MCF 10A (cell line): ENCODE results near the gene CLN5. TPM values are rescaled to one million over a fixed set of nuclear protein-coding genes. Genes with fewer than 3 reads are reported as not detected.

Source experiments
- BruUV-seq: library from RNA; stranded (reverse); fragments of 400-500 nt; replicated peaks from 2 replicates; lab custom pipeline; 2021; lab: Mats Ljungman, UMichigan
- CTCF ChIA-PET: fragments of 300-600 bp; sonication (Branson Sonifier 250); formaldehyde crosslinking; extraction: SDS; loops from one replicate; lab custom pipeline; 2021; ENCODE audit warnings: antibody characterized with exemption, inconsistent platforms; lab: Yijun Ruan, JAX
- POLR2A ChIA-PET: fragments of 300-600, 350-650 bp; sonication (Branson Sonifier 250); formaldehyde crosslinking; extraction: SDS; loops from one replicate; lab custom pipeline; 2020; ENCODE audit warnings: antibody characterized with exemption, inconsistent platforms; lab: Yijun Ruan, JAX
- DNase-seq: peaks from one replicate; pipeline ENCODE4 v3.0.0-alpha.2; 2018; ENCODE audit not compliant: unreplicated experiment
- H3K27ac Mint-ChIP-seq: one replicate; pipeline ENCODE4 v1.8.0; 2022; ENCODE audit warnings: mild to moderate bottlenecking, low read depth, mixed read lengths; ENCODE audit not compliant: unreplicated experiment
- H3K27me3 Mint-ChIP-seq: one replicate; pipeline ENCODE4 v1.8.0; 2022; ENCODE audit warnings: mixed read lengths; ENCODE audit not compliant: insufficient read depth, unreplicated experiment
- H3K36me3 Mint-ChIP-seq: one replicate; pipeline ENCODE4 v1.8.0; 2022; ENCODE audit warnings: mild to moderate bottlenecking, moderate library complexity, mixed read lengths; ENCODE audit not compliant: insufficient read depth, unreplicated experiment
- H3K4me1 Mint-ChIP-seq: one replicate; pipeline ENCODE4 v1.8.0; 2022; ENCODE audit warnings: mixed read lengths; ENCODE audit not compliant: insufficient read depth, unreplicated experiment
- H3K4me3 Mint-ChIP-seq: one replicate; pipeline ENCODE4 v1.8.0; 2022; ENCODE audit warnings: mild to moderate bottlenecking, moderate library complexity, mixed read lengths; ENCODE audit not compliant: unreplicated experiment
- H3K9me3 Mint-ChIP-seq: one replicate; pipeline ENCODE4 v1.8.0; 2022; ENCODE audit warnings: mixed read lengths; ENCODE audit not compliant: unreplicated experiment
- intact Hi-C: fragments of 100-400 bp; cut with micrococcal nuclease; formaldehyde crosslinking; loops from 2 replicates; pipeline ENCODE4 v1.14.1; 2022
- total RNA-seq: library from RNA; stranded (reverse); gene quantifications from 2 replicates; pipeline ENCODE4 v1.2.3, GENCODE V29; 2022
- TF ChIP-seq, protein P1 (sequence below): fragments of 200-600 bp; IDR thresholded peaks from one replicate; pipeline ENCODE4 v1.8.0; 2022; ENCODE audit warnings: antibody characterized with exemption, mild to moderate bottlenecking; ENCODE audit not compliant: unreplicated experiment

Gene CLN5
- total RNA-seq, 1 experiment from 2014 or later = 16.0 TPM

DNA sequence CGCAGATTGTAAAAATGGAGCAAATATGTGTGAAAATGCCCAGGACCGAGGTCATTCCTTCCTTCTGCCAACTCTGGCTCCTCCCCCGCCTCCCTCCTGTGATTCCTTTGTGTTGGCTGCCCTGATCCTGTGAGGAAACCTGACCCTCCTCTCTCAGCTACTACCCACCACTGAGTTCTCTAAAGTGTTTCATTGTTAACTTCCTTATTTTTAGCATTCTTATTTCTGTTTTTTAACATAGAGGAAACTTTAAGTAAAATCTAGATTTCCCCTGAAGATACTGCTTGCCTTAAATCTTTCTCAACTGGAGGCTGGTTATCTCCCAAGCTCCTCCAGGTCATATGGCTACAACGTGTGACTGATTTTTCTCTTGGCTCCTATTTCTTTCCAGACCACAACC is 56.8 kb downstream of the CLN5 start:
- no peak overlapping the region for H3K27ac Mint-ChIP-seq
- no peaks in the 10 kb centered on the region for H3K27me3 Mint-ChIP-seq
- H3K36me3 Mint-ChIP-seq = peaks cover 63% of the 10 kb centered on the region
- H3K9me3 Mint-ChIP-seq = no peaks in the 10 kb centered on the region
- ChIA-PET POLR2A (no interaction called here), CTCF (interaction anchor here (0.6 kb wide), 1 partner anchor 81 kb away, joined by 3 read pairs; no protein-coding TSS in a partner anchor)
- no peaks in the 10 kb centered on the region for H3K4me1 Mint-ChIP-seq
- no peak overlapping the region for H3K4me3 Mint-ChIP-seq
- intact Hi-C loops = no loop called here
- TF ChIP-seq, protein P1, sequence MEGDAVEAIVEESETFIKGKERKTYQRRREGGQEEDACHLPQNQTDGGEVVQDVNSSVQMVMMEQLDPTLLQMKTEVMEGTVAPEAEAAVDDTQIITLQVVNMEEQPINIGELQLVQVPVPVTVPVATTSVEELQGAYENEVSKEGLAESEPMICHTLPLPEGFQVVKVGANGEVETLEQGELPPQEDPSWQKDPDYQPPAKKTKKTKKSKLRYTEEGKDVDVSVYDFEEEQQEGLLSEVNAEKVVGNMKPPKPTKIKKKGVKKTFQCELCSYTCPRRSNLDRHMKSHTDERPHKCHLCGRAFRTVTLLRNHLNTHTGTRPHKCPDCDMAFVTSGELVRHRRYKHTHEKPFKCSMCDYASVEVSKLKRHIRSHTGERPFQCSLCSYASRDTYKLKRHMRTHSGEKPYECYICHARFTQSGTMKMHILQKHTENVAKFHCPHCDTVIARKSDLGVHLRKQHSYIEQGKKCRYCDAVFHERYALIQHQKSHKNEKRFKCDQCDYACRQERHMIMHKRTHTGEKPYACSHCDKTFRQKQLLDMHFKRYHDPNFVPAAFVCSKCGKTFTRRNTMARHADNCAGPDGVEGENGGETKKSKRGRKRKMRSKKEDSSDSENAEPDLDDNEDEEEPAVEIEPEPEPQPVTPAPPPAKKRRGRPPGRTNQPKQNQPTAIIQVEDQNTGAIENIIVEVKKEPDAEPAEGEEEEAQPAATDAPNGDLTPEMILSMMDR = no peak
- DNase-seq = no peak
- no TSS peak for BruUV-seq

DNA sequence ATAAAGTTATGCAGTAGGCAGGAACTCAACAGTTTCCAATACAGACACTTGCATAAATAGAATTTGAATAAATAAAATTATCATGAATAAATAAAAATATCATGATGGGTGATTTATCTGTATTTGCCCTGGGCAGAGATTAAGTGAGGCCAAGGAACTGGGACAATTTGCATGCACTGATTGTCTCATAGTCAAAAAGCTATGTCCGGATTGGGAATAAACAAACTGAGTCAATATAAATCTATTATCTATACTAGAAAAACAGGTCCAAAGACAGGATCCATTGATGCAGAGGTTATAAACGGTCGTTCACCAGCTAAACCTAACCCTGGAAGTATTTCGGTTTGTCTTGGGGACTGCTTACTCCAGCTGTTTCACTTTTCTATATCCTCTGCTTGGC is 61.3 kb downstream of the CLN5 start:
- H3K27me3 Mint-ChIP-seq = no peaks in the 10 kb centered on the region
- no peaks in the 10 kb centered on the region for H3K4me1 Mint-ChIP-seq
- no peaks in the 10 kb centered on the region for H3K9me3 Mint-ChIP-seq
- ChIA-PET CTCF (no interaction called here), POLR2A (interaction anchor here (0.5 kb wide), 1 partner anchor 275 kb away, joined by 4 read pairs; no protein-coding TSS in a partner anchor)
- peaks cover 90% of the 10 kb centered on the region for H3K36me3 Mint-ChIP-seq
- H3K4me3 Mint-ChIP-seq = no peak overlapping the region
- DNase-seq = no peak
- BruUV-seq = no TSS peak
- H3K27ac Mint-ChIP-seq = no peak overlapping the region
- TF ChIP-seq, protein P1 = no peak
- intact Hi-C loops = no loop called here

Other genes starting within 250 kb of the CLN5 start
- gene KCTD12, start 105.7 kb upstream of the CLN5 start, total RNA-seq = 15.6 and 15.8 TPM in 2 replicates
- not detected in 2 replicates for gene ACOD1, start 43.6 kb upstream of the CLN5 start, total RNA-seq
- 32.5 and 34.9 TPM in 2 replicates for gene FBXL3, start 35.1 kb downstream of the CLN5 start, total RNA-seq